Prostate gland (tissue), 2 donors: ENCODE data around the gene MRPS6. TPM values are rescaled to one million over a fixed set of nuclear protein-coding genes. Genes with fewer than 3 reads are reported as not detected.

Experiments
- DNase-seq: peaks from one replicate; pipeline ENCODE4 v3.0.0-alpha.2; 2019; ENCODE audit warnings: low spot score
- H3K27ac ChIP-seq, 2 donors: fragments of 200-600 bp; sonication (generic); 2 replicates each; pipeline ENCODE4 v1.5.1; 2017 to 2019
- H3K27me3 ChIP-seq: fragments of 200-600 bp; sonication (generic); replicated peaks from 2 replicates; pipeline ENCODE4 v1.5.1; 2019; ENCODE audit not compliant: insufficient read depth
- H3K36me3 ChIP-seq, 2 donors: fragments of 200-600 bp; sonication (generic); 1 replicate in 1 of 2; 2 replicates in 1 of 2; pipeline versions ENCODE4 v1.5.1 to v1.8.1; 2017 to 2019
- H3K4me1 ChIP-seq: fragments of 200-600 bp; sonication (generic); replicated peaks from 2 replicates; pipeline ENCODE4 v1.5.1; 2019
- H3K4me3 ChIP-seq, 2 donors: fragments of 200-600 bp; sonication (generic); 2 replicates each; pipeline ENCODE4 v1.5.1; 2017 to 2019
- H3K9me3 ChIP-seq: fragments of 200-600 bp; sonication (generic); 2 replicates; pipeline ENCODE4 v1.5.1; 2017
- POLR2A ChIP-seq: fragments of 450-650 bp; IDR thresholded peaks from one replicate; pipeline ENCODE4 v1.6.1; 2016; ENCODE audit warnings: antibody characterized with exemption, mild to moderate bottlenecking
- POLR2AphosphoS5 ChIP-seq: sonication (generic); formaldehyde crosslinking; IDR thresholded peaks from one replicate; pipeline ENCODE4 v1.6.1; 2017; ENCODE audit warnings: antibody characterized with exemption
- WGBS: methylation state at CpG from one replicate; pipeline ENCODE4 v1.1.5; 2018; 5-methylcytosine and 5-hydroxymethylcytosine counted together
- intact Hi-C: fragments of 100-400 bp; cut with DNase I; formaldehyde crosslinking; loops from one replicate; pipeline ENCODE4 v1.14.2; 2022
- total RNA-seq, 2 donors: library from RNA; depleted of rRNA; stranded (reverse); fragments of >200 nt; gene quantifications; one replicate each; pipeline ENCODE4 v1.1.0, GENCODE V29; 2016
- TF ChIP-seq, protein P1 (sequence below), 4 experiments: fragments of 200-600 bp in 2 of 4; fragments of 450-650 bp in 2 of 4; sonication (generic) in 2 of 4; IDR thresholded peaks; 1 replicate in 3 of 4; 2 replicates in 1 of 4; pipeline ENCODE4 v1.5.1; 2016 to 2019; ENCODE audit warnings: antibody characterized with exemption in 4 of 4, mild to moderate bottlenecking in 2 of 4, moderate library complexity in 2 of 4

Gene MRPS6
- total RNA-seq, 2 donors from 2014 or later: 24.9 to 75.8 TPM

DNA sequence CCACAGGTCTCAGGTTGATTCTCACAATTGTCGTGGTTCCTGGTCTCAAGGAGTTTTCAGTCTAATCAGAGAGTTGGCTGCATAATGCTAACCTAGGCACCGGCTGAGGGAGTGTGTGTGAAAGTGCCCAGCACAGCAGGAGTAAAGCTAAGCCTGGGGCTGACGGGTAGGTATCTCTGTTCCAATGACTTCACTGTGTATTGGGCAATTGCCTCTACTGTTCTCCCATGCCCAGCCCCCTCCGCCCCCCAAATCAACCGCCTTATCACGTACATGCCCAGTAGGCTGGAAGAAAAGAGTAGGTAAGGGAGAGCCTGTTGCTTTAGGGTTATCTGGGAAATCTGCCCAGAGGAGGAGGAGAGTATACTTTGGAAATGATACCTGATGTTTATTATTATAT, 54.7 kb downstream of the MRPS6 start:
- no peaks in the 10 kb centered on the region for H3K27me3 ChIP-seq
- H3K4me1 ChIP-seq: no peaks in the 10 kb centered on the region
- no peaks in the 10 kb centered on the region for H3K9me3 ChIP-seq
- DNase-seq: no peak
- intact Hi-C loops: loop anchor here (2.0 to 5.0 kb wide), 4 partner anchors 56 to 219 kb away; partner anchors contain the start of genes MRPS6 and SLC5A3
- H3K4me3 ChIP-seq: no peak overlapping the region
- H3K27ac ChIP-seq: no peak overlapping the region
- no peaks in the 10 kb centered on the region for H3K36me3 ChIP-seq
- WGBS: 67% methylated on average over 6 of the region's 6 CpGs
- TF ChIP-seq POLR2A: no peak
- TF ChIP-seq POLR2AphosphoS5: no peak
- TF ChIP-seq, protein P1, sequence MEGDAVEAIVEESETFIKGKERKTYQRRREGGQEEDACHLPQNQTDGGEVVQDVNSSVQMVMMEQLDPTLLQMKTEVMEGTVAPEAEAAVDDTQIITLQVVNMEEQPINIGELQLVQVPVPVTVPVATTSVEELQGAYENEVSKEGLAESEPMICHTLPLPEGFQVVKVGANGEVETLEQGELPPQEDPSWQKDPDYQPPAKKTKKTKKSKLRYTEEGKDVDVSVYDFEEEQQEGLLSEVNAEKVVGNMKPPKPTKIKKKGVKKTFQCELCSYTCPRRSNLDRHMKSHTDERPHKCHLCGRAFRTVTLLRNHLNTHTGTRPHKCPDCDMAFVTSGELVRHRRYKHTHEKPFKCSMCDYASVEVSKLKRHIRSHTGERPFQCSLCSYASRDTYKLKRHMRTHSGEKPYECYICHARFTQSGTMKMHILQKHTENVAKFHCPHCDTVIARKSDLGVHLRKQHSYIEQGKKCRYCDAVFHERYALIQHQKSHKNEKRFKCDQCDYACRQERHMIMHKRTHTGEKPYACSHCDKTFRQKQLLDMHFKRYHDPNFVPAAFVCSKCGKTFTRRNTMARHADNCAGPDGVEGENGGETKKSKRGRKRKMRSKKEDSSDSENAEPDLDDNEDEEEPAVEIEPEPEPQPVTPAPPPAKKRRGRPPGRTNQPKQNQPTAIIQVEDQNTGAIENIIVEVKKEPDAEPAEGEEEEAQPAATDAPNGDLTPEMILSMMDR (IDR thresholded peaks at IDR 0.05): no peak

DNA sequence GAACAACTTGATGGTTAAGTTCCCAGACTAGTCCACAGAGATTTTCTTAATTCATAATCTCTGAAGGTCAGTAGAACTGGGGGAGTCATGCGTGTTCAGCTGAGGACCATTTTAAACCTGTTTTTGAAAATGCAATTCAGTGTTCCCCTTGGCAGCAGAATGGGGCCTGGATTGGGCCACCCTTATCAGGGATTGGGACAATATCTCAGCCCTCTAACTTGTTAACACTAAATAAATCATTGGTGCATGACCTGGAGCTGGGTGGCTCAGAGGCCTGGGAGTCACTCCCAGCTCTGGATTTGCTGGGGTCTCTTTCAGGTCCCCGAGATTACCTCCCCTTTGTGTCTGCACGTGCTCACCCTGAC, 55.3 kb downstream of the MRPS6 start:
- no peak for TF ChIP-seq POLR2AphosphoS5
- TF ChIP-seq, protein P1 (IDR thresholded peaks at IDR 0.05): no peak
- no peak for TF ChIP-seq POLR2A
- Histone ChIP-seq H3K36me3 (no peaks in the 10 kb centered on the region), H3K4me1 (no peaks in the 10 kb centered on the region), H3K9me3 (no peaks in the 10 kb centered on the region), H3K4me3 (no peak overlapping the region), H3K27ac (peak overlapping the region; percentile 59 to 63), H3K27me3 (no peaks in the 10 kb centered on the region)
- WGBS: 40% methylated on average over 3 of the region's 3 CpGs
- intact Hi-C loops: loop anchor here (2.0 to 5.0 kb wide), 4 partner anchors 56 to 219 kb away; partner anchors contain the start of genes MRPS6 and SLC5A3
- no peak for DNase-seq

DNA sequence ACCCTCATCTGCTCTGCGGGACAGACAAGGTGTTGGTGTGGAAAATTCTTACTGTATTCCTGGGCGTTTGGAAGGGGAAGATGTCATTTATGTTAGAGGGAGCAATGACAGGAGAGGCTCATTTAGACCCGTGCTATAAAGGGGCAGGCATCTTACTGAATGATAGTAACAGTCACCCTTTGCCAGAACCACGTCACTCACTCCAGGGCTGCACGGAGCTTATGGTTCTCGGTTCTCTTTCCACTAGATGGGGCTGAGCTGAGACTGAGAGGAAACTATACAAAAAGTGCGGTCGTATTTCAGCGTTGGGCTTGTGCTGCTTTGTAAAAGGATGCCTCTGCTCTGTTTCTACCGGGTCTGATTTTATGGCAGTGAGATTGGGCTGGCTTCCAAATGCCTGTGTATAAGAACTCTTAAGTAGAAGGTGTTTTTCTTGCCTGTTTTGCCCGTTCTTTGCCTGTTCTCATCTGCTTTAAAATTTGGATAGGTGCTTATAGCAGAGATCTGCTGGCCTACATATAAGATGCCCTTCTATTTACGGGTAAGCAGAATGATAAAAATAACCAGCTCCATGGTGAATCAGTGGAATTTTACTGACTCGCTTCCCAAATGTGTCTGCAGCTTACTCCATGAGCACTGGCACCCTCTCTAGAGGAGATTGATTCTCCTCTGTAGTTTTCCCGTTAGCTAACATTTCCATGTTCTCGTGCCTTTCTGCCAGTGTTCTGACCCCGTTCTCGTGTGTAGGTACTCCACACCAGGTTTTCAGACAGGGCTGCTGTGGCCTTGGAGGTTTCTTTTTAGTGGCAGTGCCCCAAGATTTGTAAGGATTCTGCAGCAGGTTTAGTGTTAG, 55.9 kb downstream of the MRPS6 start:
- no peaks in the 10 kb centered on the region for H3K27me3 ChIP-seq
- no peaks in the 10 kb centered on the region for H3K4me1 ChIP-seq
- peak overlapping the region; percentile 59 to 63 for H3K27ac ChIP-seq
- TF ChIP-seq, protein P1 (IDR thresholded peaks at IDR 0.05): peak in 2 of 4 experiments; percentile 18 to 28
- no peak for TF ChIP-seq POLR2A
- peak; percentile 58 for TF ChIP-seq POLR2AphosphoS5
- H3K4me3 ChIP-seq: no peak overlapping the region
- no peaks in the 10 kb centered on the region for H3K9me3 ChIP-seq
- intact Hi-C loops: loop anchor here (2.0 to 5.0 kb wide), 4 partner anchors 57 to 218 kb away; partner anchors contain the start of genes MRPS6 and SLC5A3
- WGBS: 12% methylated on average over 17 of the region's 17 CpGs
- DNase-seq: peak; percentile 69
- no peaks in the 10 kb centered on the region for H3K36me3 ChIP-seq

DNA sequence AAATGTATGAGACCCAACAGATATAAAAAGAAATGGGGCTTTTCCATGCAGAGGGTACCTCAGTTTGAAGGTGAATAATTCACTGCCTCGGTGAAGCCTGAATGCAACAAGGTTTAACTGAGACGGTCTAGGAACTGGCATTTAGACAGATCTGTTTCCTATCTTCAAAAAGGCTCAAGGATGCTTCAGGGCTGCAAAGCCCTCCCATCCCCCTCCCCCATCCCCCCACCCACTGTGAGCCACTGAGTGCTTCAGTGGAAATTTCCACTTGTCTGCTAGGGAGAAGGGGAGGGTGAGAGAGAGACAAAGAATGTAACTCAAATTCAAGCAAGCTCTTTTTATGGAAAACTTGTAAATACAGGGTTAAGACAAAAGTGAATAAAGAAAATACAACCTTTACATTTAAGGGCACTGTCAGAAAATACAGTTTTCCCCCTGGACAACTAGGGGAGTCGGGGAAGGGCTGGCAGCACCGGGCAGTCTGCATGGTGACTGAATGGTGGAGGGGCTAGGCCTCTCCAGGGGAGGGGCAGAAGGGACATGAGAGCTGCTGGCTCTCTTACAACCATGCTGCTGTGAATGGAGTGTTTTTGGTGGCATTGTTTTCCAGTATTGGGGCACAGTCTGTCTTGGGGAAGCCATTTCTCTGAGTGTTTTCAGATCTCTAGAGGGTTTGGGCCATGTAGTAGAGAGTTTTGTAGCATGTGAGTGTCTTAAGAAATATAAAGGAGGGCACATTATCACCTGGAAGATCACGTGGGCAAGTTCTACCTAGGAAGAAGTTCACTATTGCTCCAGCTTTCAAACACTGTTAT, 56.7 kb downstream of the MRPS6 start:
- no peaks in the 10 kb centered on the region for H3K36me3 ChIP-seq
- H3K27ac ChIP-seq: peak overlapping the region; percentile 59 to 63
- no peaks in the 10 kb centered on the region for H3K27me3 ChIP-seq
- intact Hi-C loops: loop anchor here (2.0 to 5.0 kb wide), 4 partner anchors 58 to 217 kb away; partner anchors contain the start of genes MRPS6 and SLC5A3
- TF ChIP-seq POLR2AphosphoS5 (no peak), POLR2A (no peak)
- TF ChIP-seq, protein P1 (IDR thresholded peaks at IDR 0.05): no peak
- 24% methylated on average over 5 of the region's 5 CpGs for WGBS
- DNase-seq: no peak
- no peaks in the 10 kb centered on the region for H3K4me1 ChIP-seq
- H3K9me3 ChIP-seq: no peaks in the 10 kb centered on the region
- H3K4me3 ChIP-seq: no peak overlapping the region
